HG03354 (cell line): Measurements from ENCODE around the gene OR2T3.
"Not testable (repeated sequence)": the region's sequence is repeated elsewhere in the genome, so short reads cannot be mapped to it uniquely, and the experiment has no call there.

Experiments used
- ATAC-seq: cut with Tn5 transposase; IDR thresholded peaks from one replicate; pipeline ENCODE4 v1.9.1; 2021; ENCODE audit warnings: mild to moderate bottlenecking; ENCODE audit not compliant: unreplicated experiment, poor library complexity, severe bottlenecking

Gene OR2T3

GRCh38 chr1:248473051-248473450 lies at the start of gene OR2T3:
Gene OR2T3, plus strand, starts transcription at chr1:248473351. Its CDS starts 0 bp downstream, at chr1:248473351.
- ATAC-seq, result not testable (repeated sequence)

- peak; percentile 77 for ATAC-seq
Observed at GRCh38 chr1:248427526-248428191, 45.5 kb upstream of the OR2T3 start.

- peak; percentile 98 for ATAC-seq
Observed at GRCh38 chr1:248428192-248428533, 45.0 kb upstream of the OR2T3 start.

- ATAC-seq, result not testable (repeated sequence)
Observed at GRCh38 chr1:248431683-248432082, 41.5 kb upstream of the OR2T3 start.

- ATAC-seq, result not testable (repeated sequence)
Observed at GRCh38 chr1:248432201-248432600, 41.0 kb upstream of the OR2T3 start.

- ATAC-seq, result not testable (repeated sequence)
Observed at GRCh38 chr1:248433811-248434415, 39.2 kb upstream of the OR2T3 start.

- ATAC-seq, result not testable (repeated sequence)
Observed at GRCh38 chr1:248434913-248435312, 38.2 kb upstream of the OR2T3 start.

- peak; percentile 58 for ATAC-seq
Observed at GRCh38 chr1:248436303-248436702, 36.8 kb upstream of the OR2T3 start.

- ATAC-seq, result not testable (repeated sequence)
Observed at GRCh38 chr1:248438668-248439067, 34.5 kb upstream of the OR2T3 start.

GRCh38 chr1:248439283-248439682 lies 33.9 kb upstream of the OR2T3 start:
- not testable (repeated sequence) for ATAC-seq

GRCh38 chr1:248442500-248443277 lies 30.5 kb upstream of the OR2T3 start:
- not testable (repeated sequence) for ATAC-seq

- ATAC-seq, result not testable (repeated sequence)
Observed at GRCh38 chr1:248444603-248445002, 28.5 kb upstream of the OR2T3 start.

GRCh38 chr1:248445399-248445798 lies 27.8 kb upstream of the OR2T3 start, which contains the start of gene OR2T2:
Gene OR2T2, plus strand, starts transcription at chr1:248445637. Its CDS starts 7,161 bp downstream, at chr1:248452798.
- not testable (repeated sequence) for ATAC-seq

GRCh38 chr1:248448409-248449074 lies 24.6 kb upstream of the OR2T3 start:
- peak; percentile 68 for ATAC-seq

- ATAC-seq, result not testable (repeated sequence)
Observed at GRCh38 chr1:248449821-248450465, 23.2 kb upstream of the OR2T3 start.

- peak; percentile 70 for ATAC-seq
Observed at GRCh38 chr1:248450466-248451145, 22.5 kb upstream of the OR2T3 start.

- not testable (repeated sequence) for ATAC-seq
Observed at GRCh38 chr1:248453619-248454018, 19.5 kb upstream of the OR2T3 start.

GRCh38 chr1:248455045-248455444 lies 18.1 kb upstream of the OR2T3 start:
- not testable (repeated sequence) for ATAC-seq

GRCh38 chr1:248456635-248457034 lies 16.5 kb upstream of the OR2T3 start:
- ATAC-seq, result not testable (repeated sequence)
